Activated CD4-positive, alpha-beta T cell treated with anti-CD3 and anti-CD28 coated beads for 36 hours (primary cell): ENCODE results near the gene ENTPD8. TPM values are rescaled to one million over a fixed set of nuclear protein-coding genes. Genes with fewer than 3 reads are reported as not detected.

Experiments used
- ATAC-seq: fragments of 200-7000 bp; cut with Tn5 transposase; one replicate; pipeline ENCODE4 v1.10.0; 2021; ENCODE audit warnings: mild to moderate bottlenecking, moderate library complexity
- CTCF ChIA-PET: fragments of 350-600 bp; sonication (Branson Sonifier 250); formaldehyde crosslinking; loops from one replicate; lab custom pipeline; 2021; ENCODE audit warnings: antibody characterized with exemption; lab: Charles Lee
- POLR2A ChIA-PET: fragments of 350-600 bp; sonication (Branson Sonifier 250); formaldehyde crosslinking; loops from one replicate; lab custom pipeline; 2021; ENCODE audit warnings: antibody characterized with exemption, inconsistent platforms; lab: Charles Lee
- DNase-seq: peaks from one replicate; pipeline ENCODE4 v3.0.0-alpha.2; 2020
- H3K27ac Mint-ChIP-seq: one replicate; pipeline ENCODE4 v1.8.0; 2021; ENCODE audit warnings: mixed read lengths
- H3K27me3 Mint-ChIP-seq: one replicate; pipeline ENCODE4 v1.8.0; 2021; ENCODE audit warnings: mixed read lengths
- H3K36me3 Mint-ChIP-seq: one replicate; pipeline ENCODE4 v1.8.0; 2021; ENCODE audit warnings: low read depth, mixed read lengths
- H3K4me1 Mint-ChIP-seq: one replicate; pipeline ENCODE4 v1.8.0; 2021; ENCODE audit warnings: mixed read lengths
- H3K4me3 Mint-ChIP-seq: one replicate; pipeline ENCODE4 v1.8.0; 2021; ENCODE audit warnings: mild to moderate bottlenecking, moderate library complexity, mixed read lengths
- H3K9me3 Mint-ChIP-seq: one replicate; pipeline ENCODE4 v1.8.0; 2021; ENCODE audit warnings: low read depth, mixed read lengths
- intact Hi-C, 2 experiments: fragments of 100-400 bp; cut with DNase I in 1 of 2; cut with micrococcal nuclease in 1 of 2; formaldehyde crosslinking; loops; one replicate each; pipeline versions ENCODE4 v1.14.2 to v1.15.1; 2022 to 2024; cut with DNase I, micrococcal nuclease
- total RNA-seq, 2 experiments: library from RNA; stranded (reverse); gene quantifications; one replicate each; pipeline ENCODE4 v1.2.3, GENCODE V29; 2021

The ENTPD8 gene
- total RNA-seq, 2 experiments from 2014 or later = not detected

GRCh38 chr9:137422604-137423513 is 18.3 kb downstream of the ENTPD8 start, which contains the start of the genes EXD3 and NOXA1:
Gene EXD3, minus strand, starts transcription at chr9:137423162. Its CDS starts 27,805 bp downstream, at chr9:137395357.
Gene NOXA1, plus strand, starts transcription at chr9:137423393. Its CDS starts 137 bp downstream, at chr9:137423530.
- ChIA-PET CTCF (interaction anchor here (0.6 to 1.0 kb wide), 6 partner anchors 36 to 567 kb away, joined by 3 to 5 read pairs (median 3); partner anchors contain the start of genes CLIC3 and NSMF), POLR2A (no interaction called here)
- Mint-ChIP-seq H3K9me3 (no peaks in the 10 kb centered on the region), H3K27ac (peak within 1 kb of the TSS; percentile 66), H3K27me3 (no peaks in the 10 kb centered on the region), H3K4me3 (peak within 1 kb of the TSS; percentile 82), H3K4me1 (peaks cover 12% of the 10 kb centered on the region), H3K36me3 (no peaks in the 10 kb centered on the region)
- intact Hi-C loops = loop anchor here (1.0 to 10.0 kb wide), 18 partner anchors 22 to 940 kb away; partner anchors contain the start of genes ARRDC1 (in 1 of the 2), MRPL41 (in 1 of the 2), NELFB (in 1 of the 2) and NRARP (in 1 of the 2)
- ATAC-seq (peak; percentile 95), DNase-seq (peak; percentile 98)

GRCh38 chr9:137421838-137422603 is 19.1 kb downstream of the ENTPD8 start:
- H3K36me3 Mint-ChIP-seq = no peaks in the 10 kb centered on the region
- no peak for ATAC-seq
- DNase-seq = no peak
- no peaks in the 10 kb centered on the region for H3K27me3 Mint-ChIP-seq
- ChIA-PET POLR2A (no interaction called here), CTCF (interaction anchor here (0.7 to 0.9 kb wide), 2 partner anchors 426 to 566 kb away, joined by 3 read pairs; partner anchors contain the start of gene CLIC3)
- H3K27ac Mint-ChIP-seq = peak overlapping the region; percentile 66
- peak overlapping the region; percentile 82 for H3K4me3 Mint-ChIP-seq
- H3K4me1 Mint-ChIP-seq = peaks cover 12% of the 10 kb centered on the region
- no peaks in the 10 kb centered on the region for H3K9me3 Mint-ChIP-seq
- intact Hi-C loops = loop anchor here in 1 of 2 experiments (2.0 to 10.0 kb wide), 2 partner anchors 293 to 537 kb away; partner anchors contain the start of gene TRAF2

- ChIA-PET CTCF (no interaction called here), POLR2A (no interaction called here)
- peak overlapping the region; percentile 62 for H3K4me3 Mint-ChIP-seq
- no peaks in the 10 kb centered on the region for H3K9me3 Mint-ChIP-seq
- no peak for DNase-seq
- peak; percentile 59 for ATAC-seq
- intact Hi-C loops = no loop called here
- H3K27me3 Mint-ChIP-seq = no peaks in the 10 kb centered on the region
- no peak overlapping the region for H3K27ac Mint-ChIP-seq
- peaks cover 12% of the 10 kb centered on the region for H3K4me1 Mint-ChIP-seq
- no peaks in the 10 kb centered on the region for H3K36me3 Mint-ChIP-seq
These were observed 23.8 kb downstream of the ENTPD8 start for GRCh38 chr9:137417161-137418021.

- peaks cover 8% of the 10 kb centered on the region for H3K4me1 Mint-ChIP-seq
- ATAC-seq = no peak
- H3K4me3 Mint-ChIP-seq = no peak overlapping the region
- H3K9me3 Mint-ChIP-seq = no peaks in the 10 kb centered on the region
- no peaks in the 10 kb centered on the region for H3K27me3 Mint-ChIP-seq
- ChIA-PET CTCF (no interaction called here), POLR2A (no interaction called here)
- no peak overlapping the region for H3K27ac Mint-ChIP-seq
- intact Hi-C loops = no loop called here
- no peak for DNase-seq
- H3K36me3 Mint-ChIP-seq = no peaks in the 10 kb centered on the region
These were observed 24.5 kb downstream of the ENTPD8 start for GRCh38 chr9:137416563-137417151.

GRCh38 chr9:137416006-137416562 is 25.1 kb downstream of the ENTPD8 start:
- ATAC-seq (no peak), DNase-seq (no peak)
- Mint-ChIP-seq H3K4me1 (peaks cover 5% of the 10 kb centered on the region), H3K27ac (no peak overlapping the region), H3K9me3 (no peaks in the 10 kb centered on the region), H3K36me3 (no peaks in the 10 kb centered on the region), H3K27me3 (no peaks in the 10 kb centered on the region), H3K4me3 (no peak overlapping the region)
- intact Hi-C loops = no loop called here
- ChIA-PET CTCF (no interaction called here), POLR2A (no interaction called here)

GRCh38 chr9:137415451-137415850 is 25.7 kb downstream of the ENTPD8 start:
- ChIA-PET POLR2A (interaction anchor here (0.6 kb wide), 1 partner anchor 280 kb away, joined by 6 read pairs; no protein-coding TSS in a partner anchor), CTCF (no interaction called here)
- no peaks in the 10 kb centered on the region for H3K27me3 Mint-ChIP-seq
- H3K4me1 Mint-ChIP-seq = peaks cover 5% of the 10 kb centered on the region
- ATAC-seq (no peak), DNase-seq (no peak)
- H3K9me3 Mint-ChIP-seq = no peaks in the 10 kb centered on the region
- H3K4me3 Mint-ChIP-seq = no peak overlapping the region
- no peaks in the 10 kb centered on the region for H3K36me3 Mint-ChIP-seq
- H3K27ac Mint-ChIP-seq = no peak overlapping the region
- intact Hi-C loops = no loop called here

GRCh38 chr9:137412431-137412830 is 28.7 kb downstream of the ENTPD8 start:
- DNase-seq (no peak), ATAC-seq (no peak)
- no peak overlapping the region for H3K27ac Mint-ChIP-seq
- H3K4me1 Mint-ChIP-seq = peaks cover 2% of the 10 kb centered on the region
- H3K36me3 Mint-ChIP-seq = no peaks in the 10 kb centered on the region
- intact Hi-C loops = no loop called here
- H3K27me3 Mint-ChIP-seq = no peaks in the 10 kb centered on the region
- ChIA-PET CTCF (interaction anchor here (1.1 kb wide), 1 partner anchor 15 kb away, joined by 3 read pairs; no protein-coding TSS in a partner anchor), POLR2A (no interaction called here)
- no peaks in the 10 kb centered on the region for H3K9me3 Mint-ChIP-seq
- H3K4me3 Mint-ChIP-seq = no peak overlapping the region

- no peaks in the 10 kb centered on the region for H3K36me3 Mint-ChIP-seq
- no peak overlapping the region for H3K27ac Mint-ChIP-seq
- ChIA-PET POLR2A (no interaction called here), CTCF (interaction anchor here (1.0 kb wide), 1 partner anchor 12 kb away, joined by 3 read pairs; no protein-coding TSS in a partner anchor)
- peaks cover 2% of the 10 kb centered on the region for H3K4me1 Mint-ChIP-seq
- H3K27me3 Mint-ChIP-seq = no peaks in the 10 kb centered on the region
- peak; percentile 33 for ATAC-seq
- intact Hi-C loops = no loop called here
- peak; percentile 74 for DNase-seq
- H3K9me3 Mint-ChIP-seq = no peaks in the 10 kb centered on the region
- H3K4me3 Mint-ChIP-seq = no peak overlapping the region
These were observed 29.3 kb downstream of the ENTPD8 start for GRCh38 chr9:137411645-137412380.

- H3K36me3 Mint-ChIP-seq = no peaks in the 10 kb centered on the region
- DNase-seq = no peak
- H3K4me3 Mint-ChIP-seq = no peak overlapping the region
These were observed 29.9 kb downstream of the ENTPD8 start for GRCh38 chr9:137411260-137411644.

More at GRCh38 chr9:137411260-137411644, 29.9 kb downstream of the ENTPD8 start:
- H3K27ac Mint-ChIP-seq = no peak overlapping the region
- H3K4me1 Mint-ChIP-seq = peaks cover 2% of the 10 kb centered on the region
- ATAC-seq = peak; percentile 2
- ChIA-PET CTCF (interaction anchor here (1.0 kb wide), 1 partner anchor 13 kb away, joined by 3 read pairs; no protein-coding TSS in a partner anchor), POLR2A (no interaction called here)
- intact Hi-C loops = no loop called here
- no peaks in the 10 kb centered on the region for H3K27me3 Mint-ChIP-seq
- H3K9me3 Mint-ChIP-seq = no peaks in the 10 kb centered on the region
